Measurements from ENCODE around the gene CLASP1.

DNA sequence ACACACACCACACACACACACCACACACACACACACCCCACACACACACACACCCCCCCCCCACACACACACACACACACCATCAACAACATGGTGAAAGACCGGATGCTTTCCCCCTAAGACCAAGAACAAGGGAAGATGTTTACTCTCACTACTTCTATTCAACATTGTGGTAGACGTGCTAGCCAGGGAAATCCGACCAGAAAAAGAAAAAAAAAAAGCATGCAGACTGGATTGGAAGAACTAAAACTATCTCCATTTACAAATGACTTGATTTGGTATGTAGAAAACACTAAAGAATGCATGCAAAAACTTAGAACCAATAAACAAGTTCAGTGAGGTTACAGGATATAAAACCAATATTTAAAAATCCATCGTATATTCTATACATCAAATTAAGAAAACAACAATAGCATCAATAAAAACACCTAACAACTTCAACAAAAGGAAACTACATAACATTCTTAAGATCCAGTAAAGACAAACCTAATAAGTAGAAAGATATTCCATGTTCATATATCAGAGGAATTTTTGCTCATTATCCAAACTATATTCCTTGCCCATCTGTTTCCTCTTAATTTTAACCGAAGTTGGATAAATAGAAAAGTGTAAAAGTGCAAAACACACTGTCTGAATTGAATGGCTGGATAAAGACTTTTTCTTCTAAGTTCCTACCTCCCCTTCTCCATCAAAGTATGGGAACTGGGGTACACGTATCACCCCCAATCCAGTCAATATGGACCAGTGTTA, 170.1 kb downstream of the CLASP1 start:
- no peak for TF ChIP-seq POLR2AphosphoS5 (IDR thresholded peaks at IDR 0.05; ENCODE audit: low read depth, low read length)
- TF ChIP-seq POLR2A (IDR thresholded peaks at IDR 0.05; ENCODE audit: low read depth, low read length), result no peak
- no peak for TF ChIP-seq POU2F2 (IDR thresholded peaks at IDR 0.05; ENCODE audit: low read depth, low read length)
- no peak for TF ChIP-seq TAF1 (IDR thresholded peaks at IDR 0.05; ENCODE audit: low read depth, low read length)
- no peak for TF ChIP-seq PAX5 (IDR thresholded peaks at IDR 0.05; ENCODE audit: insufficient read depth, low read length, severe bottlenecking)

Measured in GM12891 (cell line).